Choroid plexus epithelial cell (primary cell): Measurements from ENCODE around the gene KRTAP2-3.
"Not testable (repeated sequence)": the region's sequence is repeated elsewhere in the genome, so short reads cannot be mapped to it uniquely, and the experiment has no call there.

Experiments
- DNase-seq: peaks from one replicate; pipeline ENCODE4 v3.0.0-alpha.2; 2010; ENCODE audit warnings: low read depth
- H3K4me3 ChIP-seq: 2 replicates; pipeline ENCODE4 v1.5.1; 2011; ENCODE audit warnings: low read depth, mild to moderate bottlenecking, control low read depth, low read length, moderate library complexity
- CTCF ChIP-seq: conservative IDR thresholded peaks from 2 replicates; pipeline ENCODE4 v1.5.1; 2011; ENCODE audit warnings: low read depth, mild to moderate bottlenecking, control low read depth, inconsistent platforms, low read length, moderate library complexity

KRTAP2-3 gene

GRCh38 chr17:41063449-41063848 lies 3.5 kb upstream of the KRTAP2-3 start:
- no peak for TF ChIP-seq CTCF
- H3K4me3 ChIP-seq = no peak overlapping the region
- no peak for DNase-seq

- peak; percentile 93 for DNase-seq
- no peak for TF ChIP-seq CTCF
Observed at GRCh38 chr17:41061964-41062363, 2.0 kb upstream of the KRTAP2-3 start.

GRCh38 chr17:41059276-41060051 lies 450 bp downstream of the KRTAP2-3 start:
- DNase-seq = peak; percentile 81
- H3K4me3 ChIP-seq = not testable (repeated sequence)

More at GRCh38 chr17:41061964-41062363, 2.0 kb upstream of the KRTAP2-3 start:
- H3K4me3 ChIP-seq = no peak overlapping the region

DNA sequence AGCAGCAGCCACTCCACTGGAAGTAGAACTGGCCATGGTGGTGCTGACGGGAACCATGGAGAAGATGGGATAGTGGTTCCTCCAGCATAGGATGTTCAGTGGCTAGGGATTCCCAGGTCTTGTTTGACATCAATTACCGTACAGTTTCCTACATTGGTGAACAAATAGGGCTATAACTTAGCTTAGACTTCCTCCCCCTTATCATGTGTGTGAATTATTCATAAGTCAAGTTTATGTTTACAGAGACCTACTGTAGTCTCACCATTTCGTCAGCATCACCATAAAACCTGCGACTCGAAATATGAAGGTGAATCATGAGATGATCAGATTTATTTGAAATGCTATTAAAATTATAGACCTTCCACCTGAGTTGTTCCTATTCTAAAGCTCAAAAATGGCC lies 1.2 kb downstream of the KRTAP2-3 start:
- TF ChIP-seq CTCF = no peak
- DNase-seq = no peak

GRCh38 chr17:41057547-41057946 lies 2.4 kb downstream of the KRTAP2-3 start:
- TF ChIP-seq CTCF = no peak
- DNase-seq = no peak
- no peak overlapping the region for H3K4me3 ChIP-seq

More for the DNA sequence above, 1.2 kb downstream of the KRTAP2-3 start:
- no peak overlapping the region for H3K4me3 ChIP-seq

DNA sequence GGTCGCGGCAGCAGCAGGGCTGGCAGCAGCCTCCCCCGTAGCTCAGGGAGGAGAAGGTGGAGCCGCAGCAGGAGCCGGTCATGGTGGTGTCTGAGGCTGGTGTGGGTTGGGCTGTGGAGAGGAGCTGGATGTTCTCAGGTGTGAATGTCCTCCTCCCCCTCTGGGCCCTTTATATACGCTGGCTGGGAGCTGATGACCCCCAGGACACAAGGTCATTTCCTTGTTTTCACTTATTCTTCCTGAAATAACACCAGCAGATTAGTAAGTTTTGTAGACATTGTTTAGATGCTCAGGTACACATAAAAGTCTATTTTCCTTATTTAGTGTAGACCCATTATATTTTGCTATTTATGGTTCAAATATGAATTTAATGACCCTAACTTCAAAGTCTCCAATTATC lies 4.8 kb downstream of the KRTAP2-3 start, which contains the start of gene KRTAP2-2:
TSS of gene KRTAP2-2 (minus strand) at position 101 of the 400 bp plus-strand sequence. CDS start at position 82, 19 bp downstream.
- DNase-seq, H3K4me3 ChIP-seq: not testable (repeated sequence)

GRCh38 chr17:41054556-41054955 lies 5.4 kb downstream of the KRTAP2-3 start:
- DNase-seq, H3K4me3 ChIP-seq: not testable (repeated sequence)

DNA sequence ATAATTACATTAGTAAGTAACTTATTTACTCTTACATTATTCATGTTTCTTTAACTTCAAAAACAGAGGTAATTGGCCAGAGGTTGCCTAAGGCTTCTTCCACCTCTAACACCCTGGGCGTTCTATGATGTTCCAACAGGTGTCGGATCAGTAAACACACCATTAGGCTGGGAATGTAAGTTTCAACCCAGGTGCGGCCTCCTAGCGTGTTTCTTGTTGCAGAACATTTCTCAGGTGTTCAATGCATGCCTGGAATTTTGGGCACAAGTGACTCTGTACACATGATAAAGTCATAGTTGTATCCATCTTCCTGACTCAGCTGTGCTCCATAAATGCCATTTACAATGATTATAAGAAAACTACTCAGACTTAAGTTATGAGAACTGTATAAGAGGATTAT lies 5.9 kb downstream of the KRTAP2-3 start:
- no peak overlapping the region for H3K4me3 ChIP-seq
- no peak for DNase-seq
- no peak for TF ChIP-seq CTCF
